GM23338 (cell line): ENCODE data around the gene ALG9.

Experiments
- CREB1 ChIP-seq: fragments of 250-450 bp; sonication (Bioruptor Pico); IDR thresholded peaks from 2 replicates; pipeline ENCODE4 v1.5.0; 2020; ENCODE audit warnings: low read depth, mild to moderate bottlenecking, moderate library complexity
- EZH2 ChIP-seq: fragments of 200-600 bp; sonication (generic); IDR thresholded peaks from one replicate; pipeline ENCODE4 v1.8.0; 2017; ENCODE audit warnings: antibody characterized with exemption, mild to moderate bottlenecking, low read depth; ENCODE audit not compliant: unreplicated experiment
- JUNB ChIP-seq: IDR thresholded peaks from one replicate; pipeline ENCODE4 v1.6.1; 2016; ENCODE audit warnings: antibody characterized with exemption; ENCODE audit not compliant: unreplicated experiment
- POLR2AphosphoS5 ChIP-seq: IDR thresholded peaks from 2 replicates; pipeline ENCODE4 v1.6.1; 2016; ENCODE audit warnings: antibody characterized with exemption, low read depth
- REST ChIP-seq: IDR thresholded peaks from one replicate; pipeline ENCODE4 v1.6.1; 2018; ENCODE audit warnings: antibody characterized with exemption; ENCODE audit not compliant: unreplicated experiment
- ZNF462 ChIP-seq: fragments of 250-450 bp; sonication (Bioruptor Pico); IDR thresholded peaks from 2 replicates; pipeline ENCODE4 v1.5.0; 2020; ENCODE audit warnings: mild to moderate bottlenecking, moderate library complexity
- TF ChIP-seq, protein P1 (sequence below), 2 experiments: fragments of 200-600 bp in 1 of 2; sonication (generic) in 1 of 2; conservative IDR thresholded peaks; 2 replicates each; pipeline versions ENCODE4 v1.5.1 to v1.6.1; 2016 to 2017; ENCODE audit warnings: antibody characterized with exemption in 2 of 2, low read depth in 2 of 2, mild to moderate bottlenecking in 2 of 2, moderate library complexity in 1 of 2
- TF ChIP-seq, protein P2 (sequence below): IDR thresholded peaks from 2 replicates; pipeline ENCODE4 v1.6.1; 2016; ENCODE audit warnings: antibody characterized with exemption

- TF ChIP-seq, protein P1, sequence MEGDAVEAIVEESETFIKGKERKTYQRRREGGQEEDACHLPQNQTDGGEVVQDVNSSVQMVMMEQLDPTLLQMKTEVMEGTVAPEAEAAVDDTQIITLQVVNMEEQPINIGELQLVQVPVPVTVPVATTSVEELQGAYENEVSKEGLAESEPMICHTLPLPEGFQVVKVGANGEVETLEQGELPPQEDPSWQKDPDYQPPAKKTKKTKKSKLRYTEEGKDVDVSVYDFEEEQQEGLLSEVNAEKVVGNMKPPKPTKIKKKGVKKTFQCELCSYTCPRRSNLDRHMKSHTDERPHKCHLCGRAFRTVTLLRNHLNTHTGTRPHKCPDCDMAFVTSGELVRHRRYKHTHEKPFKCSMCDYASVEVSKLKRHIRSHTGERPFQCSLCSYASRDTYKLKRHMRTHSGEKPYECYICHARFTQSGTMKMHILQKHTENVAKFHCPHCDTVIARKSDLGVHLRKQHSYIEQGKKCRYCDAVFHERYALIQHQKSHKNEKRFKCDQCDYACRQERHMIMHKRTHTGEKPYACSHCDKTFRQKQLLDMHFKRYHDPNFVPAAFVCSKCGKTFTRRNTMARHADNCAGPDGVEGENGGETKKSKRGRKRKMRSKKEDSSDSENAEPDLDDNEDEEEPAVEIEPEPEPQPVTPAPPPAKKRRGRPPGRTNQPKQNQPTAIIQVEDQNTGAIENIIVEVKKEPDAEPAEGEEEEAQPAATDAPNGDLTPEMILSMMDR (conservative IDR thresholded peaks at IDR 0.05; ENCODE audit: low read depth in 2 of 2), result no peak
- no peak for TF ChIP-seq REST
- TF ChIP-seq, protein P2, sequence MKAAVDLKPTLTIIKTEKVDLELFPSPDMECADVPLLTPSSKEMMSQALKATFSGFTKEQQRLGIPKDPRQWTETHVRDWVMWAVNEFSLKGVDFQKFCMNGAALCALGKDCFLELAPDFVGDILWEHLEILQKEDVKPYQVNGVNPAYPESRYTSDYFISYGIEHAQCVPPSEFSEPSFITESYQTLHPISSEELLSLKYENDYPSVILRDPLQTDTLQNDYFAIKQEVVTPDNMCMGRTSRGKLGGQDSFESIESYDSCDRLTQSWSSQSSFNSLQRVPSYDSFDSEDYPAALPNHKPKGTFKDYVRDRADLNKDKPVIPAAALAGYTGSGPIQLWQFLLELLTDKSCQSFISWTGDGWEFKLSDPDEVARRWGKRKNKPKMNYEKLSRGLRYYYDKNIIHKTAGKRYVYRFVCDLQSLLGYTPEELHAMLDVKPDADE, result no peak
- no peak for TF ChIP-seq EZH2
- no peak for TF ChIP-seq JUNB
- no peak for TF ChIP-seq POLR2AphosphoS5
- no peak for TF ChIP-seq ZNF462
- no peak for TF ChIP-seq CREB1 (CRISPR knock-in tag)
Measured at GRCh38 chr11:111774955-111775710, 96.2 kb downstream of the ALG9 start.
